ENCODE data around the gene TRAPPC2L.

The TRAPPC2L gene

DNA sequence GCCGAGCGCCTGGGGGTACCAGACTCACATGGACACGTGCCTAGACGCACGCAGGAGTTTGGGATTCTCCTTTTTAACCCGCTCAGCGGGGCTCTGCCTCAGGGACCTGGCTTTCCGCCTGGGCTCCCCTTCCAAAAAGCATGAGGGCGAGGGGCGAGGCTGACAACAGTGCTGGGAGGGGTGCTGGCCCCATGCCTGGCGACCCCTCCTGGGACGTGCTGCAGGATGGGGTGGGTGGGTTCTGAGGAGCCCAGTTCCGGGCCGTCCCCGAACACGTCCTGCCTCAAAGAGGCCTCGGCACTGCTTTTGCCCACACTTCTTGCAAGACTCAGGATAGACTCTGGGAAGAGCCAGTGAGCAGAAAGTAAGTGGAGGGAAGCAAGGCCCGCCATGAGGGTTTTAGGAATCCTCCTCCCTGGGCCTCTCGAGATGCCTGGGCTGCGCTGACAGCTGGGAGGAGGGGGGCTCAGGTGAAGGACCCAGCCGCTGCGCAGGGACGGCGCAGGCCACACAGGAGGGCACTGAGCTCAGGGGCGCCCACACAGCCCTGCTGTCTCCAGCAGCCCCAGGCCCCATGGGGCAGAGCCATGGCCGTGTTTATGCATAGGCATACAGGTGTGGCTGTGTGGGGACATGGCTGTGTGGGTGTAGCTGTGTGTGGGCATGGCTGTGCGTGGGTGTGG lies 24.9 kb downstream of the TRAPPC2L start:
- CTCF ChIA-PET, result no interaction called here
- no peak for DNase-seq (ENCODE audit: extremely low spot score)
- TF ChIP-seq NFRKB (IDR thresholded peaks at IDR 0.05) (no peak), ELF4 (IDR thresholded peaks at IDR 0.05) (no peak), LEF1 (IDR thresholded peaks at IDR 0.05; ENCODE audit: borderline replicate concordance) (no peak), PKNOX1 (IDR thresholded peaks at IDR 0.05) (no peak), TARDBP (IDR thresholded peaks at IDR 0.05) (no peak), ZNF384 (IDR thresholded peaks at IDR 0.05) (no peak), BHLHE40 (IDR thresholded peaks at IDR 0.05; ENCODE audit: borderline replicate concordance) (no peak), FOXM1 (IDR thresholded peaks at IDR 0.05; ENCODE audit: borderline replicate concordance) (no peak), HDGF (IDR thresholded peaks at IDR 0.05; ENCODE audit: borderline replicate concordance) (no peak), SUZ12 (IDR thresholded peaks at IDR 0.05) (no peak), FOXA1 (IDR thresholded peaks at IDR 0.05) (no peak), L3MBTL2 (conservative IDR thresholded peaks at IDR 0.05) (no peak), ARNT (IDR thresholded peaks at IDR 0.05) (no peak), SP1 (IDR thresholded peaks at IDR 0.05) (no peak)
- POLR2A ChIA-PET, result interaction anchor here (0.8 kb wide), 1 partner anchor 9 kb away, joined by 3 read pairs; no protein-coding TSS in a partner anchor

DNA sequence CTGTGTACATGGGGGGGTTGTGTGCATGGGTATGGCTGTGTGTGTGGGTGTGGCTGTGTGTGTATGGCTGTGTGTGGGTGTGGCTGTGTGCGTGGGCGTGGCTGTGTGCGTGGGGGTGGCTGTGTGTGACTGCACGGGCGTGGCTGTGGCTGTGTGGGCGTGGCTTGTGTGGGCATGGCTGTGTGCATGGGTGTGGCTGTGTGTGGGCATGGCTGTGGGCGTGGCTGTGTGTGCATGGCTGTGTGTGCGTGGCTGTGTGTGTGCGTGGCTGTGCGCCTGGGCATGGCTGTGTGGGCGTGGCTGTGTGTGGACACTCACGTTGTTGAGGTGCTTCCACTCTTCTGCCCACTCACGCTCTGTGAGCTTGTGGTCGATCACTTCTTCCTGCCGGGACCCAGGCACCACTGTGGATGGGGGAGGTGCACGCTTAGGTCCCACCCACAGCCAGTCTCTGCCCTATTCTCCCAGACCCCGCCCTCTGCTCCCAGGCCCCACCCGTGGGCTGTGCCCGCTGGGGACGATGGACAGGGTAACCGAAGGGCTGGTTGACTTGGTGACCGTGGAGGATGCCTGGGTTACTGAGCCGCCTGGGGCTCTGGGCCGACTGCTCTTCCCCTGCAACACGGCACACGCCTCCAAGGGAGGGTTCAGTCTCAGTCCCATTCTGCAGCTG lies 25.6 kb downstream of the TRAPPC2L start:
- POLR2A ChIA-PET, result no interaction called here
- TF ChIP-seq FOXK2 (IDR thresholded peaks at IDR 0.05) (no peak), SUZ12 (IDR thresholded peaks at IDR 0.05) (no peak)
- DNase-seq (ENCODE audit: extremely low spot score), result no peak
- CTCF ChIA-PET, result no interaction called here

DNA sequence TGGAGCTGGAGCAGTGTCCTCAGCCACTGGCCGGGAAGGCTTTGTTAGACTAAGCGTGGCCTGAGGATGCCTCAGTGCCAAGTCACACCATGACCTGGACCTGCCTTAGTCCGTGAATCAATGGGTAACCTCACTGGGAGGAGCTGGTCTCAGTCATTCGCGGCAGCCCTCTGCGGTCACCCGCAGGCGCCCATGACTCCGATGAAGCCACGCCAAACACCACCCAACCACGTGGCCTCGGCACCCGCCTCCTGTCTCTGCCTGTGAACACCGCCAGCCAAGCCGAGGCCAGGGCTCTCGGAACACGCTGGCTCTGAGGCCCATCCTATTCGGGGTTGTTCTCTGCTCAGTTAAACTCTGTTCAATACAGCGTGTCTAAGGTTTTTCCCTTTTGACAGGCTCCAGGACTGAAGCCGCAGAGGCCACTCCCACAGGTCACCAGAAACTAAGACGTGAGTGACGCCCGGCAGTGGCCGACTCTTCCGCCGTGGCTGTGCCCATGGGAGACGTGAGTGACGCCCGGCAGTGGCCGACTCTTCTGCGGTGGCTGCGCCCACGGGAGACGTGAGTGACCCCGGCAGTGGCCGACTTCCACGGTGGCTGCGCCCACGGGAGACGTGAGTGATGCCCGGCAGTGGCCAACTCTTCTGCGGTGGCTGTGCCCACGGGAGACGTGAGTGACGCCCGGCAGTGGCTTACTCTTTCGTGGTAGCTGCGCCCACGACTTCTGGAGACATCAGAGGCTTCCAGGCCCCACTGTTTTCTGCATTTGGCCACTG lies 26.4 kb downstream of the TRAPPC2L start:
- no peak for TF ChIP-seq LEF1 (IDR thresholded peaks at IDR 0.05; ENCODE audit: borderline replicate concordance)
- no peak for TF ChIP-seq ELF4 (IDR thresholded peaks at IDR 0.05)
- no peak for TF ChIP-seq PKNOX1 (IDR thresholded peaks at IDR 0.05)
- TF ChIP-seq BHLHE40 (IDR thresholded peaks at IDR 0.05; ENCODE audit: borderline replicate concordance), result no peak
- no peak for TF ChIP-seq L3MBTL2 (conservative IDR thresholded peaks at IDR 0.05)
- no peak for TF ChIP-seq ZNF384 (IDR thresholded peaks at IDR 0.05)
- no peak for TF ChIP-seq TARDBP (IDR thresholded peaks at IDR 0.05)
- TF ChIP-seq HDGF (IDR thresholded peaks at IDR 0.05; ENCODE audit: borderline replicate concordance), result no peak
- TF ChIP-seq SUZ12 (IDR thresholded peaks at IDR 0.05), result no peak
- TF ChIP-seq ARNT (IDR thresholded peaks at IDR 0.05), result no peak
- TF ChIP-seq FOXM1 (IDR thresholded peaks at IDR 0.05; ENCODE audit: borderline replicate concordance), result no peak
- TF ChIP-seq FOXK2 (IDR thresholded peaks at IDR 0.05), result no peak
- no peak for TF ChIP-seq CTBP1 (IDR thresholded peaks at IDR 0.05; ENCODE audit: borderline replicate concordance)
- TF ChIP-seq FOXA1 (IDR thresholded peaks at IDR 0.05), result no peak
- no peak for TF ChIP-seq SP1 (IDR thresholded peaks at IDR 0.05)
- no peak for TF ChIP-seq NFRKB (IDR thresholded peaks at IDR 0.05)
- no peak for DNase-seq (ENCODE audit: extremely low spot score)
- ChIA-PET POLR2A (no interaction called here), CTCF (no interaction called here)

DNA sequence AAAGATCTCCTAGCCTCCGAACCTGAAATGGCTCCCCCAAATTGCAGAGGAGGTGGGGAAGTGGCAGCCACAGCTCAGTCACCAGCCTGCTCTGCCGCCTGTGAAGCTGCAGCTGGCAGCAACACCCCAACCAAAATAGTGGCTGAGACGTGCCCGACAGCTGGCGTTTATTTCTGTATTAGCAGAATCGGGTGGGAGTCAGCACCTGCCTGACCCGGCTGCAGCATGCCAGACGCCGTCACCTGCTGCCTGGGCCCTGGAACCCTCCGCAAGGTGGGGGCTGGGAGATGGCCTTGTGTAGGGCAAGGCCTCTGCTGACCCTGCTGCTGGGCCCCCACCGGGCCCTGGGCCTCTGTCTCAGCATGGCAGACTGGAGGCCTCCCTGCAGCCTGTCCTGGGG lies 27.0 kb downstream of the TRAPPC2L start:
- no peak for TF ChIP-seq BHLHE40 (IDR thresholded peaks at IDR 0.05; ENCODE audit: borderline replicate concordance)
- no peak for TF ChIP-seq SP1 (IDR thresholded peaks at IDR 0.05)
- no peak for TF ChIP-seq ARNT (IDR thresholded peaks at IDR 0.05)
- no peak for TF ChIP-seq ZNF384 (IDR thresholded peaks at IDR 0.05)
- TF ChIP-seq SUZ12 (IDR thresholded peaks at IDR 0.05), result no peak
- TF ChIP-seq NFRKB (IDR thresholded peaks at IDR 0.05), result no peak
- TF ChIP-seq ELF4 (IDR thresholded peaks at IDR 0.05), result no peak
- no peak for TF ChIP-seq FOXK2 (IDR thresholded peaks at IDR 0.05)
- no peak for TF ChIP-seq FOXA1 (IDR thresholded peaks at IDR 0.05)
- TF ChIP-seq TARDBP (IDR thresholded peaks at IDR 0.05), result no peak
- TF ChIP-seq HDGF (IDR thresholded peaks at IDR 0.05; ENCODE audit: borderline replicate concordance), result no peak
- TF ChIP-seq PKNOX1 (IDR thresholded peaks at IDR 0.05), result no peak
- no peak for TF ChIP-seq L3MBTL2 (conservative IDR thresholded peaks at IDR 0.05)
- TF ChIP-seq CTBP1 (IDR thresholded peaks at IDR 0.05; ENCODE audit: borderline replicate concordance), result no peak
- TF ChIP-seq LEF1 (IDR thresholded peaks at IDR 0.05; ENCODE audit: borderline replicate concordance), result no peak
- no peak for TF ChIP-seq FOXM1 (IDR thresholded peaks at IDR 0.05; ENCODE audit: borderline replicate concordance)
- ChIA-PET CTCF (no interaction called here), POLR2A (no interaction called here)
- no peak for DNase-seq (ENCODE audit: extremely low spot score)

DNA sequence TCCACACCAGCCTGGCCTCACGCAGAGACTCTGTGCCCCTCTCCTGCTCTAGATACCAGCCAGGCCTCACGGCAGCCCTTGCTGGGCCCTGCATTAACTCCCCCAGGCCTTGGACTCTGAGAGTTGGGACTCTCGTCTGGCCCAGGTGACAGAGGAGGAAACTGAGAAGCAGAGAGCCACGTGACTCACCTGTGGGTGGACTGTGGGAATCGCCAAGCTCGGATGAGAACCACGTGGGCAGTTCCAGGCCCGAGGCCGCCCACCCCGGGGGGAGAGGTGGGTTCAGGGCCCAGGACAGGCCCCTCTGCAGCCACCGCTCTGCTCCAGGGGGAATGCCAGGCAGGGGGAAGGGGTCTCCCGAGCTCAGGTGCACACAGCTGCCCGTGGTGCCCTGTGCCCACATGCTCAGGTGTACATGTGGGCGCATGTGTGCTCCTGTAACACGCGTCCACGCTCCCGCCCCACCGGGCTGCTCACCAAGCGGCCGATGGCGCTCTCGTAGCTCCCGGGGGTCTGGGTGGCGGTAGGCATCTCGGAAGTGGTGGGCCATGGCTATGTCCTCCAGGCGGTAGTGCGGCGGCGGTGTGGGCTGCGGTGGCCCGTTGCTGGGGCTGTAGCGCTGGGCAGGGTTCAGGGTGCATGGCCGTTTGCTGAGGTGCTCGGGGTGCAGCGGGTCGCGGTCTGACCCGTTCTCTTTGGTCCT lies 27.8 kb downstream of the TRAPPC2L start:
- no peak for DNase-seq (ENCODE audit: extremely low spot score)
- no peak for TF ChIP-seq CTBP1 (IDR thresholded peaks at IDR 0.05; ENCODE audit: borderline replicate concordance)
- TF ChIP-seq SP1 (IDR thresholded peaks at IDR 0.05), result no peak
- no peak for TF ChIP-seq L3MBTL2 (conservative IDR thresholded peaks at IDR 0.05)
- POLR2A ChIA-PET, result no interaction called here
- CTCF ChIA-PET, result no interaction called here

All from HEK293T (cell line).